GM12874 (cell line): ENCODE measurements around the gene MRPL17.

ENCODE experiments used
- TF ChIP-seq, protein P1 (sequence below): IDR thresholded peaks from 2 replicates; pipeline ENCODE4 v1.5.1; 2011; ENCODE audit warnings: low read depth, mild to moderate bottlenecking, control low read depth, low read length, moderate library complexity; ENCODE audit not compliant: insufficient read depth

Gene MRPL17

DNA sequence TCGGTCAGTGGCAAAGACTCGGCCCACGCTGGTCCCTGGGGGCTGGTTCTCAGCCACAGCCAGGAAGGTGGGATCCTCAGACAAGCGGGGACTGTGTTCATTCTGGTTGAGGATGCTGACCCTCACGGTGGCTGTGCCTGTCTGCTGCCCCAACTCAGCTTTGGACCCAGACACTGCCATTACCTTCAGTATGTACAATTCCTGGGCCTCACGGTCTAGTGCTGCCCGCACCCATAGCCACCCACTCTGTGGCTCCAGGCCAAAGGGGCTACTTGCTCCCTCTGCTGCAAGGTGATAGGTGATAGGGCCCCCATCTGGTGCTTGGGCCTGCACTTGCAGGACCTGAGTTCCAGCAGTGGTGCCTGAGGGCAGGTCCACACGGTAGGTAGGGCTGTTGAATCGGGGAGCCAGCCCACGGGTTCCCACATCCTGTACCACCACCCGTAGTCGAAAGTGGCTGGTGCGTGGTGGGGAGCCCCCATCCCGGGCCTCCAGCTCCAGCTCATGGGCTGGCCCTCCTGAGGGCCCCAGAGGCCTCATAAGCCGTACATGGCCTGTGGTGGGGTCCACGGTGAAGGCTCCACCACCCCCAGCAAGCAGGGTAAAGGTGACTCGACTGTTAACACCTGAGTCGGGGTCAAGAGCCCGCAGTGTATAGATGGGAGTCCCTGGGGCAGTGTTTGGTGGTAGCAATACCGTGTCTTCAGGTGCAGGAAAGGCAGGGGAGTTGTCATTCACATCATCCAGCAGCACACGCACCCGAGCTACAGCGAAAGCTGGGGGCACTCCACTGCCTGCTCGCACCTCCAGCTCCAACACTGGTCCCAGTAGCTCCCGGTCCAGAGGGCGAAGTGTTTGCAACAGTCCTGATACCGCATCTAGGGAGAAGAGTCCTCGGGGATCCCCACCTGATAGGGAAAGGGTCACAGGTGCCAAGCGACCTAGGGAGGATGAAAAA lies 50.7 kb downstream of the MRPL17 start:
- TF ChIP-seq, protein P1, sequence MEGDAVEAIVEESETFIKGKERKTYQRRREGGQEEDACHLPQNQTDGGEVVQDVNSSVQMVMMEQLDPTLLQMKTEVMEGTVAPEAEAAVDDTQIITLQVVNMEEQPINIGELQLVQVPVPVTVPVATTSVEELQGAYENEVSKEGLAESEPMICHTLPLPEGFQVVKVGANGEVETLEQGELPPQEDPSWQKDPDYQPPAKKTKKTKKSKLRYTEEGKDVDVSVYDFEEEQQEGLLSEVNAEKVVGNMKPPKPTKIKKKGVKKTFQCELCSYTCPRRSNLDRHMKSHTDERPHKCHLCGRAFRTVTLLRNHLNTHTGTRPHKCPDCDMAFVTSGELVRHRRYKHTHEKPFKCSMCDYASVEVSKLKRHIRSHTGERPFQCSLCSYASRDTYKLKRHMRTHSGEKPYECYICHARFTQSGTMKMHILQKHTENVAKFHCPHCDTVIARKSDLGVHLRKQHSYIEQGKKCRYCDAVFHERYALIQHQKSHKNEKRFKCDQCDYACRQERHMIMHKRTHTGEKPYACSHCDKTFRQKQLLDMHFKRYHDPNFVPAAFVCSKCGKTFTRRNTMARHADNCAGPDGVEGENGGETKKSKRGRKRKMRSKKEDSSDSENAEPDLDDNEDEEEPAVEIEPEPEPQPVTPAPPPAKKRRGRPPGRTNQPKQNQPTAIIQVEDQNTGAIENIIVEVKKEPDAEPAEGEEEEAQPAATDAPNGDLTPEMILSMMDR, result no peak

DNA sequence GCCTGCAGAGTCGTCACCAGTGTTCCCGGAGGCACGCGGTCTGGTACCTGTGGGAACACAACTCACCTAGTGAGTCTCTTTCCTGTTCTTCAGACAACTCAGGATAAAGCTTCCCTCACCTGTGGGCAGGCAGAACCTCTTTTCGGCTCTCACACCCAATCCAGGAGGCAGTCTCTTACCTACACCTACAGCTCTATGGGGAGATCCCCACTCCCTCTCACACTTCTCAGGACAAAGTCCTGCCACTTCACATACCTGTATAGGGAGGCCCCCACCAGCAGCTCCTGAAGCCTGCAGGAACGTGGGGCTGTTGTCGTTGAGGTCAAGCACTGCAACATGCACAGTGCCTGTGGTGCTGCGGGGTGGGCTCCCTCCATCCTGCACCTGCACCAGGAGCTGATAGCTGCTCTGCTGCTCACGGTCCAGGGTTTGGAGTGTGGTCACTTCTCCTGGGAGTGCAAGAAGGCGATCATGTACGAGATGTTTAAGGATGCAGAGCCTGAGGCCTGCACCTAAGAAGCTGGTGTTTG lies 51.7 kb downstream of the MRPL17 start:
- TF ChIP-seq, protein P1, result no peak

DNA sequence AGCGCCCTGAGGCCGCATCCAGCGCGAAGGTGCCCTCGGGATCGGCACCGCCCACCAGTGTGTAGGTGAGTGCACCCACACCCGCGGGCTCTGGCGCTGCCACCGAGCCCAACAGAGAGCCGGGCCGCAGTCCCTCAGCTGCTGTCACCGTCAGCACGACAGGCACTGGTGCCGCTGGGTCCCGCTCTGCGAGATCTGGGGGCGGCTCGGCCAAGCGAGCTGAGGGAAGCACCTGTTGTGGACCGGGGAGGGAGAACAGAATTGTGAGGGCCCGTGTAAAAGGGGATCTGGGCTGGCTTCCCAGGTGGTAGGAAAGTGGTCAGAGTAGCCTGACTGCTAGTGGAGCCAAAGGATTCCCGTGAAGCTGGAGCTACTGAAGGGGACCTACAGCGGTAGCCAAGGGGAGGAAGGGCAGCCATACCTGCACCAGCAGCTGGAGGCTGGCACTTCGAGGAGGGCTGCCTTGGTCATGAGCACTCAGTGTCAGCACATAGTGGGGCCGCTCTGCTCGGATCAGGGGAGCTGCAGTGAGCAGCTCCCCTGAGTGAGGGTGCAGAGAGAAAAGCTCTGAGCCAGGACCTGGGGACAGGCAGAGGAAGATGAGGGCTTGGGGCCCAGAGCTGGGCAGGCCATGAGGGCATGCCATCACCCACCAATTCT lies 52.4 kb downstream of the MRPL17 start:
- TF ChIP-seq, protein P1, result no peak
